Measurements from ENCODE around the gene UPK2.
"Not testable (repeated sequence)": the region's sequence is repeated elsewhere in the genome, so short reads cannot be mapped to it uniquely, and the experiment has no call there.

Gene UPK2

GRCh38 chr11:118984825-118985224 lies 28.7 kb downstream of the UPK2 start:
- Histone ChIP-seq H3K27ac (replicated peaks) (no peak overlapping the region), H3K4me3 (replicated peaks; ENCODE audit: insufficient read depth, low read length) (no peak overlapping the region), H3K27me3 (ENCODE audit: insufficient read depth, poor library complexity, severe bottlenecking) (no peaks in the 10 kb centered on the region)
- TF ChIP-seq GABPA (IDR thresholded peaks at IDR 0.05; ENCODE audit: low read depth) (no peak), REST (IDR thresholded peaks at IDR 0.05; ENCODE audit: insufficient replicate concordance, low read depth) (no peak), POLR2AphosphoS5 (IDR thresholded peaks at IDR 0.05; ENCODE audit: low read depth) (no peak), SPI1 (IDR thresholded peaks at IDR 0.05; ENCODE audit: borderline replicate concordance, low read depth) (no peak)
- TF ChIP-seq, protein P1, sequence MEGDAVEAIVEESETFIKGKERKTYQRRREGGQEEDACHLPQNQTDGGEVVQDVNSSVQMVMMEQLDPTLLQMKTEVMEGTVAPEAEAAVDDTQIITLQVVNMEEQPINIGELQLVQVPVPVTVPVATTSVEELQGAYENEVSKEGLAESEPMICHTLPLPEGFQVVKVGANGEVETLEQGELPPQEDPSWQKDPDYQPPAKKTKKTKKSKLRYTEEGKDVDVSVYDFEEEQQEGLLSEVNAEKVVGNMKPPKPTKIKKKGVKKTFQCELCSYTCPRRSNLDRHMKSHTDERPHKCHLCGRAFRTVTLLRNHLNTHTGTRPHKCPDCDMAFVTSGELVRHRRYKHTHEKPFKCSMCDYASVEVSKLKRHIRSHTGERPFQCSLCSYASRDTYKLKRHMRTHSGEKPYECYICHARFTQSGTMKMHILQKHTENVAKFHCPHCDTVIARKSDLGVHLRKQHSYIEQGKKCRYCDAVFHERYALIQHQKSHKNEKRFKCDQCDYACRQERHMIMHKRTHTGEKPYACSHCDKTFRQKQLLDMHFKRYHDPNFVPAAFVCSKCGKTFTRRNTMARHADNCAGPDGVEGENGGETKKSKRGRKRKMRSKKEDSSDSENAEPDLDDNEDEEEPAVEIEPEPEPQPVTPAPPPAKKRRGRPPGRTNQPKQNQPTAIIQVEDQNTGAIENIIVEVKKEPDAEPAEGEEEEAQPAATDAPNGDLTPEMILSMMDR (IDR thresholded peaks at IDR 0.05; ENCODE audit: insufficient read depth, low read length) = no peak
- no peak for DNase-seq (ENCODE audit: low read depth in 1 of 2, low spot score in 1 of 2)

- DNase-seq (ENCODE audit: low read depth in 1 of 2, low spot score in 1 of 2) = no peak
- Histone ChIP-seq H3K4me3 (replicated peaks; ENCODE audit: insufficient read depth, low read length) (no peak overlapping the region), H3K27me3 (ENCODE audit: insufficient read depth, poor library complexity, severe bottlenecking) (no peaks in the 10 kb centered on the region), H3K27ac (replicated peaks) (no peak overlapping the region)
- TF ChIP-seq REST (IDR thresholded peaks at IDR 0.05; ENCODE audit: insufficient replicate concordance, low read depth) (no peak), GABPA (IDR thresholded peaks at IDR 0.05; ENCODE audit: low read depth) (no peak), POLR2AphosphoS5 (IDR thresholded peaks at IDR 0.05; ENCODE audit: low read depth) (no peak), SPI1 (IDR thresholded peaks at IDR 0.05; ENCODE audit: borderline replicate concordance, low read depth) (no peak)
- TF ChIP-seq, protein P1 (IDR thresholded peaks at IDR 0.05; ENCODE audit: insufficient read depth, low read length) = no peak
Observed at GRCh38 chr11:118988280-118988679, 32.2 kb downstream of the UPK2 start.

DNA sequence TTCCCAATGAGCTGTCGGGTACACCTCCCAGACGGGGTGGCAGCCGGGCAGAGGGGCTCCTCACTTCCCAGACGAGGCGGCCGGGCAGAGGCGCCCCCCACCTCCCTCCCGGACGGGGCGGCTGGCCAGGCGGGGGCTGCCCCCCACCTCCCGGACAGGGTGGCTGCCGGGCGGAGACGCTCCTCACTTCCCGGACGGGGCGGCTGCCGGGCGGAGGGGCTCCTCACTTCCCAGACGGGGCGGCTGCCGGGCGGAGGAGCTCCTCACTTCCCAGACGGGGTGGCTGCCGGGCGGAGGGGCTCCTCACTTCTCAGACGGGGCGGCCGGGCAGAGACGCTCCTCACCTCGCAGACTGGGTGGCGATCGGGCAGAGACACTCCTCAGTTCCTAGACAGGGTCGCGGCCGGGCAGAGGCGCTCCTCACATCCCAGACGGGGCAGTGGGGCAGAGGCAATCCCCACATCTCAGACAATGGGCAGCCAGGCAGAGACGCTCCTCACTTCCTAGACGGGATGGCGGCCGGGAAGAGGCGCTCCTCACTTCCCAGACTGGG lies 35.5 kb downstream of the UPK2 start:
- not testable (repeated sequence) for H3K27me3 ChIP-seq (ENCODE audit: insufficient read depth, poor library complexity, severe bottlenecking); H3K27ac ChIP-seq (replicated peaks); H3K4me3 ChIP-seq (replicated peaks; ENCODE audit: insufficient read depth, low read length); DNase-seq (ENCODE audit: low read depth in 1 of 2, low spot score in 1 of 2)

- Histone ChIP-seq H3K27me3 (ENCODE audit: insufficient read depth, poor library complexity, severe bottlenecking) (no peaks in the 10 kb centered on the region), H3K27ac (replicated peaks) (peak overlapping the region; percentile 71), H3K4me3 (replicated peaks; ENCODE audit: insufficient read depth, low read length) (peak overlapping the region; percentile 84)
- peak; percentile 67 to 71 for DNase-seq (ENCODE audit: low read depth in 1 of 2, low spot score in 1 of 2)
- peak; percentile 26; the same call in 1 of the 2 replicates for TF ChIP-seq SPI1 (IDR thresholded peaks at IDR 0.05; ENCODE audit: borderline replicate concordance, low read depth)
- TF ChIP-seq REST (IDR thresholded peaks at IDR 0.05; ENCODE audit: insufficient replicate concordance, low read depth) = no peak
- TF ChIP-seq, protein P1 (IDR thresholded peaks at IDR 0.05; ENCODE audit: insufficient read depth, low read length) = peak; percentile 67
- no peak for TF ChIP-seq GABPA (IDR thresholded peaks at IDR 0.05; ENCODE audit: low read depth)
- no peak for TF ChIP-seq POLR2AphosphoS5 (IDR thresholded peaks at IDR 0.05; ENCODE audit: low read depth)
Observed at GRCh38 chr11:118996926-118997626, 41.0 kb downstream of the UPK2 start.

All from HL-60 (cell line).